Adipose tissue (tissue), 3 donors: ENCODE data around the gene SAP30. TPM values are rescaled to one million over a fixed set of nuclear protein-coding genes. Genes with fewer than 3 reads are reported as not detected.

Source experiments
- H3K27ac ChIP-seq: one replicate; pipeline ENCODE4 v1.5.1; 2013; ENCODE audit warnings: low read depth, low read length
- WGBS, 3 donors: extraction: QIAGEN DNeasy Blood & Tissue Kit; methylation state at CpG; one replicate each; pipeline ENCODE4 v1.1.7; 2013; 5-methylcytosine and 5-hydroxymethylcytosine counted together
- polyA plus RNA-seq, 3 donors: library from polyadenylated mRNA; stranded (reverse); fragments of 200-250 nt; gene quantifications; one replicate each; pipeline ENCODE4 v1.2.3, GENCODE V29; 2013
- donor health status: healthy with polysubstance abuse.
- donor health status: Bipolar disorder and iron deficiency.
- donor health status: healthy.

SAP30 gene
- polyA plus RNA-seq, 3 donors = 3.6 to 20.9 (median 8.5) TPM

- 49 to 58% (median 55%) methylated on average over 5 of the region's 5 CpGs for WGBS, 3 donors
- no peak overlapping the region for H3K27ac ChIP-seq
These were observed 10.1 kb upstream of the SAP30 start for GRCh38 chr4:173360587-173361221.

- WGBS, 3 donors = 62 to 93% (median 92%) methylated on average over 3 of the region's 3 CpGs
These were observed 8.1 kb upstream of the SAP30 start for GRCh38 chr4:173362666-173363065.

GRCh38 chr4:173365359-173365996 lies 5.3 kb upstream of the SAP30 start:
- no peak overlapping the region for H3K27ac ChIP-seq
- 22 to 47% (median 32%) methylated on average over 2 of the region's 2 CpGs for WGBS, 3 donors

More at GRCh38 chr4:173362666-173363065, 8.1 kb upstream of the SAP30 start:
- no peak overlapping the region for H3K27ac ChIP-seq

- no peak overlapping the region for H3K27ac ChIP-seq
These were observed 3.5 kb upstream of the SAP30 start for GRCh38 chr4:173367285-173367684.

- H3K27ac ChIP-seq = no peak overlapping the region
- WGBS, 3 donors = 56 to 64% (median 61%) methylated on average over 4 of the region's 4 CpGs
These were observed 2.8 kb upstream of the SAP30 start for GRCh38 chr4:173367946-173368345.

- H3K27ac ChIP-seq = peak overlapping the region; percentile 86
- 0% methylated on average over 14 of the region's 14 CpGs for WGBS, 3 donors
These were observed 651 bp upstream of the SAP30 start for GRCh38 chr4:173370130-173370476.

GRCh38 chr4:173371292-173372192 lies 788 bp downstream of the SAP30 start:
- 0% methylated on average over 60 to 68 of the region's 68 CpGs for WGBS, 3 donors
- H3K27ac ChIP-seq = peak overlapping the region; percentile 19

- WGBS, 3 donors = 93 to 98% (median 96%) methylated on average over 2 of the region's 2 CpGs
- H3K27ac ChIP-seq = no peak overlapping the region
These were observed 3.8 kb downstream of the SAP30 start for GRCh38 chr4:173374588-173374987.

GRCh38 chr4:173379929-173380328 lies 9.2 kb downstream of the SAP30 start:
- 97 to 99% (median 98%) methylated on average over 3 of the region's 3 CpGs for WGBS, 3 donors
- no peak overlapping the region for H3K27ac ChIP-seq

- H3K27ac ChIP-seq = no peak overlapping the region
These were observed 10.2 kb downstream of the SAP30 start for GRCh38 chr4:173380987-173381386.

- WGBS, 3 donors = 32 to 58% (median 37%) methylated on average over 1 of the region's 1 CpG
- H3K27ac ChIP-seq = no peak overlapping the region
These were observed 10.9 kb downstream of the SAP30 start for GRCh38 chr4:173381610-173382009.

GRCh38 chr4:173382349-173382748 lies 11.6 kb downstream of the SAP30 start:
- H3K27ac ChIP-seq = no peak overlapping the region
- 95 to 98% (median 96%) methylated on average over 4 of the region's 4 CpGs for WGBS, 3 donors

GRCh38 chr4:173386751-173387150 lies 16.0 kb downstream of the SAP30 start:
- no peak overlapping the region for H3K27ac ChIP-seq

- 80 to 87% (median 82%) methylated on average over 1 of the region's 1 CpG for WGBS, 3 donors
- no peak overlapping the region for H3K27ac ChIP-seq
These were observed 20.9 kb downstream of the SAP30 start for GRCh38 chr4:173391701-173392100.

GRCh38 chr4:173397604-173398003 lies 26.9 kb downstream of the SAP30 start:
- no peak overlapping the region for H3K27ac ChIP-seq
- WGBS, 3 donors = 63 to 71% (median 63%) methylated on average over 1 of the region's 1 CpG

- H3K27ac ChIP-seq = no peak overlapping the region
These were observed 27.5 kb downstream of the SAP30 start for GRCh38 chr4:173398220-173398619.

- 51 to 60% (median 58%) methylated on average over 4 of the region's 4 CpGs for WGBS, 3 donors
- H3K27ac ChIP-seq = no peak within 1 kb of the TSS
These were observed 28.1 kb downstream of the SAP30 start, which contains the start of gene SCRG1 for GRCh38 chr4:173398779-173399415. Gene SCRG1 (minus strand): TSS chr4:173399116. CDS start chr4:173391414, 7,702 bp downstream.

GRCh38 chr4:173401063-173401462 lies 30.3 kb downstream of the SAP30 start:
- WGBS, 3 donors = 69 to 96% (median 93%) methylated on average over 4 of the region's 4 CpGs
- H3K27ac ChIP-seq = no peak overlapping the region

- 87 to 95% (median 95%) methylated on average over 2 of the region's 2 CpGs for WGBS, 3 donors
- H3K27ac ChIP-seq = no peak overlapping the region
These were observed 32.3 kb downstream of the SAP30 start for GRCh38 chr4:173403051-173403450.
